SH-SY5Y (cell line): Measurements from ENCODE around the gene TNS1.

Experiments used
- GATA2 ChIP-seq: IDR thresholded peaks from 2 replicates; pipeline ENCODE4 v1.6.1; 2011; ENCODE audit warnings: mild to moderate bottlenecking, low read depth, low read length
- GATA3 ChIP-seq: IDR thresholded peaks from 2 replicates; pipeline ENCODE4 v1.6.1; 2011; ENCODE audit warnings: low read depth, mild to moderate bottlenecking, low read length, moderate library complexity

The TNS1 gene

DNA sequence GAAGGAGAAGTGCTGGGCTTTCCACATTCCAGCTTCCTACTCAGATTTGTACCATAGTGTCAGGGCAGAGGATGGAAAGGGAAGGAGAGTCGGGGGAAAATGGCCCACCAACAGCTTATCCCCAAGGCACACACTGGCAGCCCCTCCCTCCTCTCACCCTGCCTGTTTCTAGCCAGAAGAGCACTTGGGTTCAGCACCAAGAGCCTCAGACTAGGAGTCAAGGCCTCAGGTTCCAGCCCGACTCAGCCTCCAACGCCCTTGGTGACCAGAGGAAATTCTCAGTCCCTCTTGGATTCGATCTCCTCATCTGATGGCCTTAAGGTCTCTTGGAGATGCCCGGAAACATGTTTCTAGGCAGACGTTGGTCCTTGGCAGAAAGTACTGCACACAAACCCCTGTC lies 53.9 kb downstream of the TNS1 start:
- TF ChIP-seq GATA3 (no peak), GATA2 (no peak)

DNA sequence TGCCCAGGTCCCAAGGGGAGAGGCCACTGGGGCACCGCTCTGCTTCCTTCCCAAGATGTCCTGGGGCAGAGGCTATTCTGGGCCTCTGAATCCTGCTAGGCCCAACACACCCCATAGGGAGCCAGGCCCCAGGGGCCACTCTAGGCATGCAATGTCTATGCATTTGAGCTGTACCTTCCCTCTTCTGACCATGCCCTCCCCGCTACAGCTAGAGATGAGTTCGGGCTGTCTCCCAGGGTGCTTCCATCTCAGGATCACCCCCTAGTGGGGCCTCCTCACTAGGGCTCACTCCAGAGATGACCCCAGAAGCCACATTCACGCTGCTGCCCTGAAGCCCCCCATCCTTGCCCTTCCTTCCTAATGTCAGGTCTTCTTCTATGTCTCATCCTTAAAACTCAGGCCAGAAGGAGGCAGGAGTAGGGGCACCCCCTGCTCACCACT lies 54.4 kb downstream of the TNS1 start:
- TF ChIP-seq GATA3 (no peak), GATA2 (no peak)

DNA sequence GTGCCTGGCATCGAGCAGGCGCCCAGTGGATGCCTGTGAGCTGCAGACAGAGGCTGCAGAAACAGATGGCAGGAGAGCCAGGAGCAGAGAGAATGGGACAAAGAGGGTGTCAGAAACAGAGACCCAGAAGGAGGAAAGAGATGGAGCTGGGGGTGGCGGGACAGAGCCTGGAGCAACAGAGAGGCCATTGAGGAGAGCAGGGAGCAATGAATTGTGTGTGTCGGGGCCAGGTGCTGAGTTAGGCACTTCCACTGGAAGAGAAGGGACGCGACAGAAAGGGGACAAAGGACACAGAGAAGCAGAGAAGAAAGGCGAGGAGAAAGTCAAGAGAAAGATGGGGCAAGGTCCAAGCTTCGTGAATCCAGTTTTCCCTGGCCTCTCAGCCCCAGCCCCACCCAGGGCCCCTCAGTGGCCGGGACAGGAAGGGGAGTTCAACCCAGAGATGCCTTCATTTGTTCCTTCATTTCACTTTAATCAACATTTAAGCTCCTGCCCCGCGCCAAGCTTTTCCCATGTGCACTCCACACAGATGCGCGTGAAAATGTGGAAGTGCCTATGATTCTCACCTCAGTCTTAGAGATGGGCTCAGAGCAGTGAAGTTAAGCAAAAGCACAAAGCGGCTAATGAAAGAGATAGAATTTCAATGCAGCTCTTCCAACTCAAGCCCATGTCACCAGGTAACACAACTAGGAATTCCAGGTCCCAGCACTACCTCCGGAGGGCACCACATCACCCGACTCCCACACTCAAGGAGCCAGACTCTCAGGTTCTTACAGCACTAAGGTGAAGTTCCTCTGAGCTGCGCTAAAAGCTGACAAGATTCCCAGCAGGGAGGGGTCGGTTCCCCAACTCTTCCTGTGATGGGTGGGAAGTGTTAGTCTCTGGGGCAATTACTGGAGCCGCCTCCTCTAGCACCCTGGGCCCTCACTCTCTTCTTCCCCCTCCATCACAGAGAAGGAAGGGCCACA lies 55.1 kb downstream of the TNS1 start:
- TF ChIP-seq GATA2, result no peak
- no peak for TF ChIP-seq GATA3

- TF ChIP-seq GATA2, result no peak
- no peak for TF ChIP-seq GATA3
Measured at GRCh38 chr2:217946051-217946450, 56.7 kb downstream of the TNS1 start.

GRCh38 chr2:217945530-217945929 lies 57.3 kb downstream of the TNS1 start:
- TF ChIP-seq GATA3 (no peak), GATA2 (no peak)

- no peak for TF ChIP-seq GATA2
- no peak for TF ChIP-seq GATA3
Measured at GRCh38 chr2:217944923-217945322, 57.9 kb downstream of the TNS1 start.

DNA sequence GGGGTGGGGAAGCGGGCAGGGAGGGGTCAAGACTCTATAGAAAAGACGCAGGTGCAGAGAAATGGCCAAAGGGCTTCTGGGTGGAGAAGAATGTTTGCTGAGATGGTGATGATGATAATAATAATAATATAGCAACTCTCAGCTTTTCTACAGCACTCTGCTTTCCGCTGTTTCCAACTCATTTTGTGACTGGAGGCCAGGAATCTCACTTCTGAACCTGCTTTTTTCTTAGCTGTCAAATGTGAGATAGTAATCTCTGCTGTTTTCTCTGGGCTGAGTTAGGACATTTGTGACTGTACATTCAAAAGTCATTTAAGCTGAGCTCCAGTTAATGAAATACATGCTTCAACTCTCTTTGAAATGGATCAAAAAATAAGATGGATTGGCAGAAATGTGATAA lies 58.4 kb downstream of the TNS1 start:
- TF ChIP-seq GATA3, result no peak
- peak; percentile 87 for TF ChIP-seq GATA2

GRCh38 chr2:217943446-217944321 lies 59.1 kb downstream of the TNS1 start:
- TF ChIP-seq GATA2 (no peak), GATA3 (no peak)

DNA sequence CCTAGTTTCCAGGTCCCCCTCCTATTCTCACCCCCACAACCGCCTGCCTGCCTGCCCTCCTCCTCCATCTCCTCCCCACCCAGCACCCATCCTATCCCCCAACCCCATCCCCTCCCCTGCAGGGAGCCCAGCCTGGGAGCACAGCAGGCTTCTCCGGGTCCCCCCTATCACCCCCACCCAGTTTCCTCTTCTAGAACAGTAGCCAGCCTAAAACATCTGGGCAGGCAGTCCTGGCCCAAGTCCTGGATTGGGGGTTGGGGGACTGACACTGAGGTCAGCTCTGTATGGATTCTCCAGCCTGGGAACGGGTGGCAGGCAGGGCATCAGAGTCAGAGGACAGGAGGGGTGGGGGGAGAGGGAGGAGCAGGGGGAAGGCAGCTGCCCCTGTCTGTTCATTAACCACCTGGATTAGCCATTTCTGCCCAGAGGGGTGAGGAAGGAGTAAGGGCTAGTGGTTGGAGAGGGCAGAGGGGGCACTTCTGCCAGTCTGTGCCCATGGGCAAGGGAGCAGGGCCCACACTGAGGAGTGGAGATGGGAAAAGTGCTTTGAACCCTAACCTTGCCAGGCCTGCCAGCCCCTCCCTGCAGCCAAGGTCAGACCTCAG lies 60.0 kb downstream of the TNS1 start:
- TF ChIP-seq GATA3 (no peak), GATA2 (no peak)

DNA sequence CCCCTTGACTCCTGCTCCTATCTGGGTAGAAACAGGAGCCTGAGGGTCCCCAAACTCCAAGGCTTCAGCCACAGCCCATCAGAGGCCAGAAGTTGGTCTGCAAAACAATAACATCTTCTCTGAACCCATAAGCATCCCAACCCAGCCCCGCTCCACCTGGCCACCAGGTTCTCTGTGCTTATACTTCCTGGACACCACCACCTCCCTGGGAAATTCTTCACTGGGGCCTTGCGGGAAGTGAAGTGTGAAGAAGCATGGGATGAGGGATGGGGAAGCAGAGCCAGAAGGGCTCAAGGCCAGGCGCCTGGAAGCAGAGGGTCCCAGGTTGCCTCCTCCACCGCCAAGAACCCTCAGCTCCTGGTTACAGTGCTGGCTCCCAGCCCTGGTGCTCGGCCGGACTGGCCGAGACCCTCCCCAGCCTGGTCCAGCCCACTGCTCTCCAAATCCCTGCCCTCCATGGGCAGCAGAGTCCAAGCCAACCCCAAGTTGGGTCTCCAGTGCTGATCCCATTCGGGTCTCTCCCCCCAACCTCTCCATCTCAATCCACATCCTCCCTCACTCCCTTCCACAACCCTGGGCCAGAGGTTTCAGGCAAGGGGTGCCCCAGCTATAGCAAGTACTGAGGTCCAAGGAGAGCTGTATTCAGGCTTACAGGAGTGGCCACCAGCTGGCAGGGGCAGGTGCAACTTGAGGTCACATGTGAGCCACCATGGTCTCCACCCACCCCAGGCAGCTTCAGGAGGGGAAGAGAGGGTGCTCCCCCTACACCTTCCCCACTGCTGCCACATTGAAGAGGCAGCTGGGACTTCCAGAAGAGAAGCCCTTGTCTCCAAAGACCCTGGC lies 60.7 kb downstream of the TNS1 start:
- TF ChIP-seq GATA3, result no peak
- TF ChIP-seq GATA2, result no peak

DNA sequence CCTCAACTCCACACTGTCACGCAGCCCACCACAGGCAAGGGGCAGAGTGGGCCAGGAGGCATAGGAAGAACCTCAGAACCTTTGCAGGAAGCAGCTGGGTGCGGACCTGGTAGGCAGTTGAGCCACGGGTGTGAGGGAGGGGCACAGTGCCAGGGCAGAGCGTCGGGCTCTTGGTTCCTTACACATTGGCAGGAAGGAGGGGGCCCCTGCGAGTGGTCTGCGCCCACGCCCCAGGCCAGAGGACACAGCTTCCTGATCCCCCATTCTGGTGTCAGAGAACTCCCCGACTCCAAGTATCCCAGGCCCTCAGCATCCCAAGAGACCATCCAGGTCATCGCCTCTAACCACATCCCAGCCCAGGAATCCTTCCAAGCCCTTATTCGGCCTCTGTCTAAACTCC lies 61.5 kb downstream of the TNS1 start:
- TF ChIP-seq GATA3 (no peak), GATA2 (no peak)

- no peak for TF ChIP-seq GATA3
- TF ChIP-seq GATA2, result no peak
Measured at GRCh38 chr2:217940261-217941220, 62.3 kb downstream of the TNS1 start.
